Gastrocnemius medialis (tissue), 4 donors: Measurements from ENCODE around the gene RAB19.

ENCODE experiments used
- POLR2A ChIP-seq, 2 donors: fragments of 450-650 bp; IDR thresholded peaks; one replicate each; pipeline ENCODE4 v1.6.1; 2017; ENCODE audit warnings: antibody characterized with exemption in 2 of 2, mild to moderate bottlenecking in 2 of 2, moderate library complexity in 2 of 2
- TF ChIP-seq, protein P1 (sequence below), 5 experiments: fragments of 450-650 bp in 3 of 5; fragments of 200-600 bp in 2 of 5; sonication (generic) in 2 of 5; IDR thresholded peaks in 4 of 5; conservative IDR thresholded peaks in 1 of 5; 1 replicate in 4 of 5; 2 replicates in 1 of 5; pipeline ENCODE4 v1.5.1; 2016 to 2019; ENCODE audit warnings: antibody characterized with exemption in 5 of 5, mild to moderate bottlenecking in 3 of 5, moderate library complexity in 3 of 5

- TF ChIP-seq, protein P1, sequence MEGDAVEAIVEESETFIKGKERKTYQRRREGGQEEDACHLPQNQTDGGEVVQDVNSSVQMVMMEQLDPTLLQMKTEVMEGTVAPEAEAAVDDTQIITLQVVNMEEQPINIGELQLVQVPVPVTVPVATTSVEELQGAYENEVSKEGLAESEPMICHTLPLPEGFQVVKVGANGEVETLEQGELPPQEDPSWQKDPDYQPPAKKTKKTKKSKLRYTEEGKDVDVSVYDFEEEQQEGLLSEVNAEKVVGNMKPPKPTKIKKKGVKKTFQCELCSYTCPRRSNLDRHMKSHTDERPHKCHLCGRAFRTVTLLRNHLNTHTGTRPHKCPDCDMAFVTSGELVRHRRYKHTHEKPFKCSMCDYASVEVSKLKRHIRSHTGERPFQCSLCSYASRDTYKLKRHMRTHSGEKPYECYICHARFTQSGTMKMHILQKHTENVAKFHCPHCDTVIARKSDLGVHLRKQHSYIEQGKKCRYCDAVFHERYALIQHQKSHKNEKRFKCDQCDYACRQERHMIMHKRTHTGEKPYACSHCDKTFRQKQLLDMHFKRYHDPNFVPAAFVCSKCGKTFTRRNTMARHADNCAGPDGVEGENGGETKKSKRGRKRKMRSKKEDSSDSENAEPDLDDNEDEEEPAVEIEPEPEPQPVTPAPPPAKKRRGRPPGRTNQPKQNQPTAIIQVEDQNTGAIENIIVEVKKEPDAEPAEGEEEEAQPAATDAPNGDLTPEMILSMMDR (IDR thresholded peaks at IDR 0.05 in 4 of 5, conservative IDR thresholded peaks at IDR 0.05 in 1 of 5), result no peak
- no peak for TF ChIP-seq POLR2A (IDR thresholded peaks at IDR 0.05)
These were observed 36.7 kb downstream of the RAB19 start for GRCh38 chr7:140440593-140440992.
